ENCODE measurements around the gene CHCHD3.

- TF ChIP-seq CTCF (conservative IDR thresholded peaks at IDR 0.05 in 1 of 2, IDR thresholded peaks at IDR 0.05 in 1 of 2; ENCODE audit: extremely low read depth in 1 of 2, insufficient read depth in 1 of 2, low read depth in 1 of 2, low read length in 2 of 2) = no peak
- no peak for TF ChIP-seq EZH2 (IDR thresholded peaks at IDR 0.05; ENCODE audit: borderline replicate concordance, low read length)
Measured at GRCh38 chr7:132941428-132941827, 140.5 kb downstream of the CHCHD3 start.
